GM20000 (cell line): ENCODE results near the gene ALDH3B2.
"Not testable (repeated sequence)": the region's sequence is repeated elsewhere in the genome, so short reads cannot be mapped to it uniquely, and the experiment has no call there.

ENCODE experiments used
- DNase-seq: peaks from one replicate; pipeline ENCODE4 v3.0.0; 2012; ENCODE audit warnings: low spot score
- TF ChIP-seq, protein P1 (sequence below): IDR thresholded peaks from 2 replicates; pipeline ENCODE4 v1.5.1; 2012; ENCODE audit warnings: mild to moderate bottlenecking, control low read depth; ENCODE audit errors: extremely low read depth, missing control alignments

Gene ALDH3B2, protein sequence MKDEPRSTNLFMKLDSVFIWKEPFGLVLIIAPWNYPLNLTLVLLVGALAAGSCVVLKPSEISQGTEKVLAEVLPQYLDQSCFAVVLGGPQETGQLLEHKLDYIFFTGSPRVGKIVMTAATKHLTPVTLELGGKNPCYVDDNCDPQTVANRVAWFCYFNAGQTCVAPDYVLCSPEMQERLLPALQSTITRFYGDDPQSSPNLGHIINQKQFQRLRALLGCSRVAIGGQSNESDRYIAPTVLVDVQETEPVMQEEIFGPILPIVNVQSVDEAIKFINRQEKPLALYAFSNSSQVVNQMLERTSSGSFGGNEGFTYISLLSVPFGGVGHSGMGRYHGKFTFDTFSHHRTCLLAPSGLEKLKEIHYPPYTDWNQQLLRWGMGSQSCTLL

DNA sequence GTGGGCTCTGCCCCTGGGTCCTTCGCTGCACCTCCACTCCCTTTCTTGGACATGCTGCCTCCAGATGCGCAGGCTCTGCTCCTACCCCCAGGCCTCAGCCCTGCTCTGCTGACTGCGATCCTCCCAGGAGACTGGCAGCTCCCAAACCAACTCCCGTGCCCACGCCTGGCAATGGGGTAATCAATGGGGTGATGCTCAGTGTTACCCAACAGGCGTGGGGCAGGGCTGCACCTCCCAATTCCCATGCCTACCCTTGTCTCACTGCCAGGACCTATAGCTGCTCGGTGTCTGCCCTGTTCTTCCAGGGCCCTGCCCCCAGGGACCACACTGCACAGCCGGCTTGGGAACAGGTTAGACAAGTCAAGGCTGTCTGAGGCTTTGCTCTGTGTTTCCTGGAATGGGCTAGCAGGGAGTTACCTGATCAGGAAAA is at the start of gene ALDH3B2:
Gene ALDH3B2 (minus strand): TSS at position 182 of the 430 bp plus-strand sequence. CDS start 7,688 bp downstream, outside the sequence.
- no peak for DNase-seq
- TF ChIP-seq, protein P1, sequence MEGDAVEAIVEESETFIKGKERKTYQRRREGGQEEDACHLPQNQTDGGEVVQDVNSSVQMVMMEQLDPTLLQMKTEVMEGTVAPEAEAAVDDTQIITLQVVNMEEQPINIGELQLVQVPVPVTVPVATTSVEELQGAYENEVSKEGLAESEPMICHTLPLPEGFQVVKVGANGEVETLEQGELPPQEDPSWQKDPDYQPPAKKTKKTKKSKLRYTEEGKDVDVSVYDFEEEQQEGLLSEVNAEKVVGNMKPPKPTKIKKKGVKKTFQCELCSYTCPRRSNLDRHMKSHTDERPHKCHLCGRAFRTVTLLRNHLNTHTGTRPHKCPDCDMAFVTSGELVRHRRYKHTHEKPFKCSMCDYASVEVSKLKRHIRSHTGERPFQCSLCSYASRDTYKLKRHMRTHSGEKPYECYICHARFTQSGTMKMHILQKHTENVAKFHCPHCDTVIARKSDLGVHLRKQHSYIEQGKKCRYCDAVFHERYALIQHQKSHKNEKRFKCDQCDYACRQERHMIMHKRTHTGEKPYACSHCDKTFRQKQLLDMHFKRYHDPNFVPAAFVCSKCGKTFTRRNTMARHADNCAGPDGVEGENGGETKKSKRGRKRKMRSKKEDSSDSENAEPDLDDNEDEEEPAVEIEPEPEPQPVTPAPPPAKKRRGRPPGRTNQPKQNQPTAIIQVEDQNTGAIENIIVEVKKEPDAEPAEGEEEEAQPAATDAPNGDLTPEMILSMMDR, result no peak

DNA sequence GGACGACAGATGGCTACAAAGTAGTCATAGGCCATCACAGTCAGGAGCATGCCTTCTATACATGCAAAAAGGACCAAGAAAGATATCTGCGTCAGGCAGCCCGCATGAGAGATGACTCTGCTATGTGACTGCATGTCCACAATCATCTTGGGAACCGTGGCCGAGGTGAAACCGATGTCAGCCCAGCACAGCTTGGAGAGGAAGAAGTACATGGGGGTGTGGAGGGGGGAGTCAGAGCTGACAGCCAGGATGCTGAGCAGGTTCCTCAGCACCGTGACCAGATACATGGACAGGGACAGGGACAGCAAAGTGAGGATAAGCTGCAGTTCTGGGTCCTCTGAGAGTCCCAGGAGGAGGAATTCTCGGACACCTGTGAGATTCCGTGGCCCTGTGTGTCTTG is 48.6 kb upstream of the ALDH3B2 start:
- not testable (repeated sequence) for DNase-seq

DNA sequence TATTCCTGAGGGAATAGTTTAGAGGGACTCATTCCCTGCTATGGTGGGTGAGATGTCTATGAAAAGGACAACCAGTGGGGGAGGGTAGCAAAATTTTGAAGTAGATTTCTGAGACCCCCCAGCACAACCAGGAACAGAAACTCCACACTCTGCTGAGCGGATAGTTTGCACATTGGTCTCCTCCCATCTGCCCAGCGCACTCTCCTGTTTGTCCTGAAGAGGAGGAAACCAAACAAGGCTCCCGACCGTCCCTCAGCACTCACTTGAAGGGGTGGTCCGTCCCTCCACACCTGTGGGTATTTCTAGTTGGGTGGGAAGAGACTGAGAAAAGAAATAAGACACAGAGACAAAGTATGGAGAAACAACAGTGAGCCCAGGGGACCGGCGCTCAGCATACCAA is 41.8 kb upstream of the ALDH3B2 start:
- DNase-seq, result not testable (repeated sequence)

DNA sequence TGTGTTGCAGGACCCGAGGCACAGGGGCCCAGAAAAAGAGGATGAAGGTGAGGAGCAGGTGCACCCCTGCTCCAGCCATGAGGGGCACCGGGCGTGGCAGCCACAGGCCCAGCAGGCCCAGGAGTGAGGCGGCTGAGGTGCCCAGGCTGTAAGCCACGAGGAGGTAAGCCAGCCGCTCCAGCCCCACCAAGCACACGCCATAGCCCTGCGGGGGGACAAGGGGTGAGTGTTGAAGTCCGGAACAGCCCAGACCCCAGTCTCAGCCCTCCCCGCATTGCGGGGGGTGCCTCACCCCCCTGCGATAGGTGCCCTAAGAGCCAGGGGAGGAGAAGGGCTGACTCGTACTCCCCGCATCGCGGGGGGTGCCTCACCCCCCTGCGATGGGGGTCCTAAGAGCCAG is 41.4 kb upstream of the ALDH3B2 start:
- not testable (repeated sequence) for DNase-seq

DNA sequence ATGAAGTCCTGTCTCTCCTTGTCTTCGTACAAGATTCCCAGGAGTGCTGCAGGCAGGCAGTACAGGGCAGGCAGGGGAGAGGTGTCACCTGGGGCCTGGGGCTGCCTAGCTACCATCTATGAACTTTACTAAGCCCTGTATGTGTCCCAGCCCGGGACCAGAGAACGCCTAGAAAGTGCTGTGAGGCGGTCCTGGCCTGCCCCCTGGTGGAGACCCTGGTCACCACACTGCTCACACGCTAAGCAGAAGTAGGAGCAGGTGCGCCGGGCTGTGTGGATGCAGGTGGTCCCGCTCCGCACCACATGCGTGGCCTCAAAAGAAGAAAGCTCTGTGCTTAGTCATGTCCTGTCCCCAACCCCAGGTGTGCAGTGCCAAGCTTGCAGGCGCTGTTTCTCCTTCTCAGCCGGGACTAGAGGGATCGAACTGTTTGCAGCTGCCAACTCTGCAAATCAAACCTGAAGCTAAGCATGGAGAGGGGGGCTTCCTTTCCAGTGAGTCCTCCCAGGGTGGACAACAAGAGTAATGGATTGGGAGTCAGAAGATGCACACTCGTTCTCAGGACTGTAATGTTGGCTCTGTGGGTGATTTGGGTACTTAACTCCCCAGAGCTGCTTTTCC is 39.6 kb upstream of the ALDH3B2 start:
- not testable (repeated sequence) for DNase-seq
- TF ChIP-seq, protein P1, result peak; percentile 3

DNA sequence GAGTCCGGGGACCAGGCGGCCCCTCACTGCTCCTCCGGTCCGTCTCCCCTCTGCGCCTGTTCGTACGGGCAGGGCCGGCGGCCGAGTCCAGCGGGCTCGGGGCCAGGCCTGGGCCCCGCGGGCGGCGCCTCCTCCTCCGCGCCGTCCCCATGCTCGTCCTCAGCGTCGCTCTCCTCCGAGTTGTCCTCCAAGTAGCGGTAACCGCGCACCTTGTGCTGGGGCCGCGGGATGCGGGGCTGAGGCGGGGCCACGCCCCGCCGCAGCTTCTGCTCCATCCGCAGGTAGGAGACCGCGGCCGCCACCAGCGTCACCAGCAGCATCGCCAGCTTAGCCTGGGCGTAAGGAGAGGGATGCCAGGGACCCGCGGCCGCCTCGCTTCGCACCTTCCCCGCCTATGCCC is 37.3 kb upstream of the ALDH3B2 start:
- DNase-seq, result not testable (repeated sequence)

DNA sequence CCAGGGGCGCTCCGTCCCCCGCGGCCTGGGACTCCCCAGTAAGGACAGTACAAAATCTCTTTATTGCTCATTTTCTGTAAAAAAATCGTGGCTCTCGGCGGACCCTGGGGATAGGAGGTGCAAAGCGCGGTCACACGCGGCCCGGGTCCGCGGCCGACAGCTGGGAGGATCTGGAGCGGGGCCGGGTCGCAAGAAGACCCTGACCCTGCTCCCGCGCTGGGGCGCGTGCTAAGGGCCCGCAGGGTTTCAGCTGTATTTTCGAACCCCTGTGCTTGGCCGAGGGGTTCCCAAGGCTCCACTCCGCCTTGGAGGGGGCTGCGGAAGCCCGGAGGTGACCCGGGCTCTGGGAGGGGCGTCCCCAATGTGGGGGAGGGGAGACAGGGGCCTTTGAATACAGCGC is 36.8 kb upstream of the ALDH3B2 start:
- not testable (repeated sequence) for DNase-seq

DNA sequence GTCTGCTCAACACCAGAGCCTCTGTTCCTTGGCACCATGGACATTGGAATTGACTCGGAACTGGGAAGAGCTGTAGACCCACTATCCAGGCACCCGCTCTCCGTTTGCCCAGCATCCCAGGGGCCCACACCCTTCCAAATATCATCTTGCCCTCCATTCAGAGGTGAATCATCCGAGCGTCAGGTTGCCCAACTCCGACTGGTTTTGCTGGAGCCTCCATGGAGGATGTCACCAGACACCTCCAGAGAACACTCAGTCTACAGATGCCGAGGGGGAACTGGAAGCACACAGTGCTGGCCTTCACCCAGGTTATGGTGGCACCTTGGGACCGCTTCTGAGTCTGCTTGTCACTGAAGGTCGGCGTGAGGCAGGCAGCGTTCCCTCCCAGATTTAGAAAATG is 35.4 kb upstream of the ALDH3B2 start:
- DNase-seq, result not testable (repeated sequence)

DNA sequence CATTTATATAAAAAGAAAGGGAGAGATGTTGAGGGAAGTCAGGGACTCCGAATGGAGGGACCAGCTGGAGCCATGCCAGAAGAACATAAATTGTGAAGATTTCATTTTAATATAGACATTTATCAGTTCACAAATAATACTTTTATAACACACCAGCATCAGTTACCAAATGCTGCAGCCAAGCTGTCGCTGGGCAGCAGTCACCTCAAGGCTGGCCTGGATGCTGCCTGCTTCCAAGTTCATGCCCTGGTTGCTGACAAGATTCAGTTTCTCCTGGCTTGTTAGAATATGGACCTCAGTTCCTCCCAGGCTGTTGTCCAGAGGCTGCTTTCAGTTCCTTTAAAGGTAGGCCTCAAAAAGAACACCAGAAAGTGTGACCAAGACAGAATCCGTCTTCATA is 30.8 kb upstream of the ALDH3B2 start:
- TF ChIP-seq, protein P1, result no peak
- no peak for DNase-seq

DNA sequence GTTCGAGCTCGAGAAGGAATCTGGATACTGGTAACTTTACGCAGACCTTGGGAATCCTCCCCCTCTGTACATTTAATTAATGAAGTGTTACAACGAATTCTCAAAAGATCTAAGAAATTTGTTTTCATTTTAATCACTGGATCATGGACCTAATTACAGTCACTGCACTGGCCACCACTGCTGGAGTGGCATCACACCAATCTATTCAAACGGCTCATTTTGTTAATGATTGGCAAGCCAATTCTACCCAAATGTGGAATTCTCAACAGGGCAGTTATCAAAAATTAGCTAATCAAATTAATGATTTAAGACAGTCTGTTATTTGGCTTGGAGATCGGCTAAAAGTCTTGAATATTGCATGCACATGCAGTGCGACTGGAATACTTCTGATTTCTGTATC is 30.1 kb upstream of the ALDH3B2 start:
- DNase-seq, result no peak
- TF ChIP-seq, protein P1, result no peak

DNA sequence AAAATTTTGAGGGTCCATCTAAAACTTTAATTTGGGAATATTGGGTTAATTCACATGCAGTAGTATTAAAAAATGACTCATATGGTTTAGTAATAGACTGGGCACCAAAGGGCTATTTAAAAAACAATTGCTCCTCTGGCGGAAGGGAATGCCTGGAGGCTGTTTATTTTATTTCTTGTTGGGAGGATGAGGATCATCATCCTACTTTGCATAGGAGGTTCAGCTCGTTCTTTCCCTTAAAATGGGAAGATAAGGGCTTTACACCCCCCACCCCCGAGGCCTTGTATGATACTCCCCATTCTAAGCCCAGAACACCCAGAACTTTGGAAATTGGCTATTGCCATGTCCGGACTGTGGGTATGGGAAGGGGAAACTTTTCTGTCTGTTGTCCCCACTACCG is 29.3 kb upstream of the ALDH3B2 start:
- not testable (repeated sequence) for DNase-seq
